ENCODE results near the gene ARHGEF11.

The ARHGEF11 gene

DNA sequence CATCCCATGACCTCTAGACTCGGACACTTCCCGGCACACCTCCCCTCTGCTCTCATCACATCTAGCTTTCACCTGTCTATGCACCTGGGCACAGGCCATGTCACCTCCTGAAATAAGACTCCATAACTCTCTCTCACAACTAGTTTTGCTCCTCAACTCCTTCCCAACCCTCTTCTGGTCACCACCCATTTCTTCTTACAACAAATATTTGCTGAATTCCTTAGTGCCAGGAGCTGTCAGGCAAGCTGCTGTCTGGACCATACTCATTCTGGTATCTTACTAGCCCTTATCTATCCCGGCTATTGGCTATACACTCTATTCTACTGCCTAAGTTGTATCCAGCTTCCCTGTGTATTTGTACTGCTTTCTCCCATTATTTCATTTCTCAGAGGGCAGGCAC is 76.0 kb downstream of the ARHGEF11 start:
- H3K27ac ChIP-seq (ENCODE audit: low read length), result no peak overlapping the region
- no peaks in the 10 kb centered on the region for H3K27me3 ChIP-seq (ENCODE audit: insufficient read depth, low read length)
- H3K4me1 ChIP-seq (ENCODE audit: insufficient read depth, low read length), result peaks cover under 1% of the 10 kb centered on the region
- no peak overlapping the region for H3K9ac ChIP-seq (ENCODE audit: low read depth, low read length)
- H3K9me3 ChIP-seq (ENCODE audit: insufficient read depth, low read depth, low read length), result no peaks in the 10 kb centered on the region
- no peak overlapping the region for H3K4me3 ChIP-seq (ENCODE audit: low read length)
- H3K36me3 ChIP-seq (ENCODE audit: insufficient read depth, low read depth, low read length), result peaks cover 86% of the 10 kb centered on the region

DNA sequence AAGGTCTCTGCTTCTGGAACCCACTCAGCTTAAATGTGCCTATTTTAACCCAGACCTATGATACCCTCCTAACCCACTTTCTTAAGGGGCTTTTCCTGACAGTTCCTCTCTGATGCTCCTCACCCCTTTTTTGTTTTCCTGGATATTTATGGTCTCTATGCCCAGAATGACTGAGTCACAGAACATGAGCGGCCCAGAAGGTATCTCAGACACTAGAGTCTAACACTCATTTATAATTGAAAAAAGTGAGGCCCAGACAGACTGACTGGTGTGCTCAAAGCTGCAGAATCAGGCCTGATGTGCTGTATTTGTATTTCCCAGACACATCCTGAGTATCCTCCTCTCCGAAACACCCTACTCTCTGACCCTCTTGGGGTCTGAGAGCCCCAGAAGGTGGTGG is 81.1 kb downstream of the ARHGEF11 start:
- no peaks in the 10 kb centered on the region for H3K27me3 ChIP-seq (ENCODE audit: insufficient read depth, low read length)
- H3K4me1 ChIP-seq (ENCODE audit: insufficient read depth, low read length), result no peaks in the 10 kb centered on the region
- no peak overlapping the region for H3K9ac ChIP-seq (ENCODE audit: low read depth, low read length)
- H3K36me3 ChIP-seq (ENCODE audit: insufficient read depth, low read depth, low read length), result peaks cover 88% of the 10 kb centered on the region
- no peak overlapping the region for H3K4me3 ChIP-seq (ENCODE audit: low read length)
- no peaks in the 10 kb centered on the region for H3K9me3 ChIP-seq (ENCODE audit: insufficient read depth, low read depth, low read length)
- H3K27ac ChIP-seq (ENCODE audit: low read length), result no peak overlapping the region

DNA sequence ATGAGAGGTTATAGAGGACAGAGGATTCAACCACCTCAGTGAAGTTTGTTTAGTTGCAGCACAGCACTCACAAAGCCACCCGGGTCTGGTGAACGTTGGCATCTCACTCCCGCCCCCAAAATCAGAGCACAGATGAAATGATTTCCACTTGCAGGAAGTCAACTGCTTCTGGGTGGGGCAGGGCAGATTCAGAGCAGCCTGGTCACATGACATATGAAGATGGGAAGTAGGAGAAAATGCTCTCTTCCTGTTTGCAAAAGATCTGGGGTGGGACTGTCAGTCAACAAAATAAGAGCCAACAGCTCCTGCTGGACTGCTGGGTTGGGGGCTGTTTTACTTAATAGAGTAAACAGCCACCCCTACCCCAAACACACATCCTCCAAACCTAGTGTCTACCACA is 81.9 kb downstream of the ARHGEF11 start:
- Histone ChIP-seq H3K4me1 (ENCODE audit: insufficient read depth, low read length) (no peaks in the 10 kb centered on the region), H3K9me3 (ENCODE audit: insufficient read depth, low read depth, low read length) (no peaks in the 10 kb centered on the region), H3K4me3 (ENCODE audit: low read length) (no peak overlapping the region), H3K36me3 (ENCODE audit: insufficient read depth, low read depth, low read length) (peaks cover 88% of the 10 kb centered on the region), H3K27ac (ENCODE audit: low read length) (no peak overlapping the region), H3K9ac (ENCODE audit: low read depth, low read length) (no peak overlapping the region), H3K27me3 (ENCODE audit: insufficient read depth, low read length) (no peaks in the 10 kb centered on the region)

DNA sequence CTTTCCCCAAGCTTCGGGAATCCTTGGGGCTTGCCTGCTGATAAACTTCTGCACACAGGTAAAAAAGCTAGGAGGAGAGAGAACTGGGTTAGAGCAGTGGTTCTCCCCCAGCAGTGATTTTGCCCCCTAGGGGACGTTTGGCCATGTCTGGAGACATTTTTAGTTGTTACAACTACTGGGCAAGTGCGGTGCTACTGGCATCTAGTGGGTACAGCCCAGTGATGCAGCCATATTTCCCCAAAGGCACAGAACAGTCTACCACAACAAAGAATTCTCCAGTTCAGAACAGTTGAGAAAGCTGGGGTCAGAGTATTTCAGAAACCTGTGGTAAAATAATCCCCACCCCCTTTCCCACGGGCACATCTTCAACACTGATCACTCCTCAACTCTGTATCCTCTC is 83.8 kb downstream of the ARHGEF11 start:
- Histone ChIP-seq H3K27ac (ENCODE audit: low read length) (no peak overlapping the region), H3K27me3 (ENCODE audit: insufficient read depth, low read length) (no peaks in the 10 kb centered on the region), H3K4me1 (ENCODE audit: insufficient read depth, low read length) (no peaks in the 10 kb centered on the region), H3K9me3 (ENCODE audit: insufficient read depth, low read depth, low read length) (no peaks in the 10 kb centered on the region), H3K4me3 (ENCODE audit: low read length) (no peak overlapping the region), H3K36me3 (ENCODE audit: insufficient read depth, low read depth, low read length) (peaks cover 88% of the 10 kb centered on the region), H3K9ac (ENCODE audit: low read depth, low read length) (no peak overlapping the region)

DNA sequence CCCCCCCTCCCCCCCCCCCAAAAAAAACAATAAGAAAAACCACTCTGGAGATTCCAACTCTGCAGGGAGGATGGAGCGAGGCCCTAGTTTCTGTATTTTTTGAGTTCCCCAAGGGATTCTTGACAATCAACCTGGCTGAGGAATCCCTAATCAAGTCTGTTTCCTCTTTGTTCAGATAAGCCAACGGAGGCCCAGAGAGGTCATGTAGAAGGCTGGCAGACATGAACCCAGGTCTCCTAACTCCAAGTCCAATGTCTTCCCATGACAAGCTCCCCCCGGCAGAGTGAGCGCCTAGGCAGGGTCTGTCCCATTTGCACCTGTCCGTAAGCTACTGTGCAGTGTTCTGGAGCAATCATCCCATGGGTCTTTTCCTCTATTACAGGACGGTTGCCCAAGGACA is 85.6 kb downstream of the ARHGEF11 start:
- H3K4me3 ChIP-seq (ENCODE audit: low read length), result no peak overlapping the region
- H3K9me3 ChIP-seq (ENCODE audit: insufficient read depth, low read depth, low read length), result no peaks in the 10 kb centered on the region
- no peak overlapping the region for H3K27ac ChIP-seq (ENCODE audit: low read length)
- no peaks in the 10 kb centered on the region for H3K4me1 ChIP-seq (ENCODE audit: insufficient read depth, low read length)
- no peaks in the 10 kb centered on the region for H3K27me3 ChIP-seq (ENCODE audit: insufficient read depth, low read length)
- H3K36me3 ChIP-seq (ENCODE audit: insufficient read depth, low read depth, low read length), result peaks cover 88% of the 10 kb centered on the region
- no peak overlapping the region for H3K9ac ChIP-seq (ENCODE audit: low read depth, low read length)

DNA sequence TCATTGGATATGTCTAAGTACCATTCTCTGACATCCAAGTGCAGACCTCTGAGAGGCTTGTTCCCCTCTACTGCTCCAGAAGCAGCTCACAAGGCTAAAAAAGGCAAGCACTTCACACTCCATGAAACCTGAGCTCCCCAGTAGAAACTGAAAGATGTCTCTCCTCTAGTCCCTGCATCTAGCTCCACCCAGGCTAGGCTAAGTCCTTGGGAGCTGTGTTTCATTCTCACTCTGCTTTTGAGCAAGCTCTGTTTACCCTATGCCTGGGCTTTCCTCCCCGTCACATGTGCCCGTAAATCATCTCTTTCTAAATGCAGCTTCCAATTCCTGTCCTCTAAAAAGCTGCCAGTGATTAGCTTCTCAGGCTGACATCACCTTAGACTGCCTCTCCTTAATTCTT is 86.1 kb downstream of the ARHGEF11 start:
- Histone ChIP-seq H3K36me3 (ENCODE audit: insufficient read depth, low read depth, low read length) (peaks cover 89% of the 10 kb centered on the region), H3K9ac (ENCODE audit: low read depth, low read length) (no peak overlapping the region), H3K9me3 (ENCODE audit: insufficient read depth, low read depth, low read length) (no peaks in the 10 kb centered on the region), H3K4me3 (ENCODE audit: low read length) (no peak overlapping the region), H3K27ac (ENCODE audit: low read length) (no peak overlapping the region), H3K27me3 (ENCODE audit: insufficient read depth, low read length) (no peaks in the 10 kb centered on the region), H3K4me1 (ENCODE audit: insufficient read depth, low read length) (no peaks in the 10 kb centered on the region)

DNA sequence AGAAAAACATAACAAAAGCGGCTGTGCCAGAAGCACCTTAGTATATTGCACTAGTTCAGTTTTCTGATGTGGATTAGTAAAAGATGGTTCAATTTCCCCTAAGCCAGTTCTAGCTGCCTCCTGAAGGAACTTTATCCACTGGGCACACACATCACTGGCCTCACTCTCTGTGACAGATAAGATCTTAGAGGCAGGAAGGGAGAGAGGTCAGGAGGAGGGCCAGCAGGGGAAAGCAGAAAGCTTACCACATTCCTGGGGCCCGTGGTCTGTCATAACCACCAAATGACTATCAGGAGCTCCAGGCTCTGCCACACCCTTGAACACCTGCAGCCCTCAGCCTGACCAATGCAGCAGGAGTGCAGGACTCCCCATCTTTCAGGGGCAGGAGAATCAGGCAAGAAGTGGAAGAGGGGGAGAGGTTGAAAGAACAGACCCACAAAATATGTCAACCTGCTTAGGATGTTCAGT is 87.3 kb downstream of the ARHGEF11 start:
- Histone ChIP-seq H3K9me3 (ENCODE audit: insufficient read depth, low read depth, low read length) (no peaks in the 10 kb centered on the region), H3K27me3 (ENCODE audit: insufficient read depth, low read length) (no peaks in the 10 kb centered on the region), H3K4me3 (ENCODE audit: low read length) (no peak overlapping the region), H3K9ac (ENCODE audit: low read depth, low read length) (no peak overlapping the region), H3K36me3 (ENCODE audit: insufficient read depth, low read depth, low read length) (peaks cover 83% of the 10 kb centered on the region), H3K4me1 (ENCODE audit: insufficient read depth, low read length) (no peaks in the 10 kb centered on the region), H3K27ac (ENCODE audit: low read length) (no peak overlapping the region)

DNA sequence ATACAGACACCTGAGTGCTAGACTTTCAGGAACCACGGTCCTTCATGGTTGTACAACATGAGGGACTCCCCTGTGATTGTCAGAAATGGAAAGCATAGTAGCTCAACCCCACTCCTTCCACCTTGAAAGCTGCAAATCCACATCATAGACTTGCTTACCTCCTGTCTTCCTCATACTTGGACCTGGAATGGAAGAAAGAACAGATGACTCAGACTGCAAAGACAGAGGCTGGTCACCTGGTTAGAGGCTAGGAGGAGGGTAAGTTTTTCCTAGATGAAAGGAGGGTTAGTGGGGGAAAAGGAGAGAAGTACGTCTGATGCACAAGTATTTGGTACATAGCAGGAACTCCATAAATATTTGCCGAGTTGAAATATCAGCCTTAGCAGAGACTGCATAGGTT is 87.9 kb downstream of the ARHGEF11 start:
- Histone ChIP-seq H3K4me3 (ENCODE audit: low read length) (no peak overlapping the region), H3K27me3 (ENCODE audit: insufficient read depth, low read length) (no peaks in the 10 kb centered on the region), H3K4me1 (ENCODE audit: insufficient read depth, low read length) (no peaks in the 10 kb centered on the region), H3K9me3 (ENCODE audit: insufficient read depth, low read depth, low read length) (no peaks in the 10 kb centered on the region), H3K36me3 (ENCODE audit: insufficient read depth, low read depth, low read length) (peaks cover 84% of the 10 kb centered on the region), H3K9ac (ENCODE audit: low read depth, low read length) (no peak overlapping the region), H3K27ac (ENCODE audit: low read length) (no peak overlapping the region)

DNA sequence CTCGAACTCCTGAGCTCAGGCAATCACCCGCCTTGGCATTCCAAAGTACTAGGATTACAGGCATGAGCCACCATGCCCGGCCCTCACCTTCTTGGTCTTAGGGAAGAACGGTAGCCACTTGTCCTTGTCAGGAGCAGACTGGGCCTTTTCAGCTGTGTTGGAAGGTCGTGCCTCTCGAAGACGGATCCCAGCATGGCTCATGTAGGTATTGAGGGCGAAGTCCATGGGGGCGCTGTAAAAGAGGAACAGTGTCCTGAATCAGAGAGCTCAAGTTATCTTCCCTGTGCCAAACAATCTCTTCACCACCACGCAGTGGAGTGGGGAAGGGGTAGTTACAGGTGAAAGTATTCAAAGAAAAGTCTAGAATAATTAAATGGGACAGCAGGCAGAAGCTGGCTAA is 89.2 kb downstream of the ARHGEF11 start:
- Histone ChIP-seq H3K9me3 (ENCODE audit: insufficient read depth, low read depth, low read length) (no peaks in the 10 kb centered on the region), H3K27ac (ENCODE audit: low read length) (no peak overlapping the region), H3K36me3 (ENCODE audit: insufficient read depth, low read depth, low read length) (peaks cover 86% of the 10 kb centered on the region), H3K4me3 (ENCODE audit: low read length) (no peak overlapping the region), H3K9ac (ENCODE audit: low read depth, low read length) (no peak overlapping the region), H3K4me1 (ENCODE audit: insufficient read depth, low read length) (no peaks in the 10 kb centered on the region), H3K27me3 (ENCODE audit: insufficient read depth, low read length) (no peaks in the 10 kb centered on the region)

DNA sequence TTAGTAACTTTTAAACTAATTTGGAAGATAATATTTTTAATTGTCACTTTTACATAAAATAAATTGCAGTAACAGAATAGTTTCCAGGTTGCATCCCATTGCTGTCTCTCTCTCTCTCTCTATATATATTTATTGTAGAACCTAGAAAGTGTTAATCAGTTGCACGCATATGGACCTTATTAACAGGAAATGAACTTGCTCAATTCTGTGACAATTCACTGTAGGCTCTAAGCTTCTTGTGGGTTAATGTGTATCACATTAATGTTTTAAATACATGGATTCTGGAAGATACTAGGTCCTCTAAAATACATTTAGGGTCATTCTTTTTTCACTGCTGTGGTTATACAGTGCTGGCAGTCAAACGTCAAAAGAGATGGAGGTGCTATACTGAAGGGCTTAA is 92.0 kb downstream of the ARHGEF11 start:
- Histone ChIP-seq H3K4me1 (ENCODE audit: insufficient read depth, low read length) (no peaks in the 10 kb centered on the region), H3K4me3 (ENCODE audit: low read length) (no peak overlapping the region), H3K27me3 (ENCODE audit: insufficient read depth, low read length) (no peaks in the 10 kb centered on the region), H3K27ac (ENCODE audit: low read length) (no peak overlapping the region), H3K9ac (ENCODE audit: low read depth, low read length) (no peak overlapping the region), H3K36me3 (ENCODE audit: insufficient read depth, low read depth, low read length) (peaks cover 88% of the 10 kb centered on the region), H3K9me3 (ENCODE audit: insufficient read depth, low read depth, low read length) (no peaks in the 10 kb centered on the region)

DNA sequence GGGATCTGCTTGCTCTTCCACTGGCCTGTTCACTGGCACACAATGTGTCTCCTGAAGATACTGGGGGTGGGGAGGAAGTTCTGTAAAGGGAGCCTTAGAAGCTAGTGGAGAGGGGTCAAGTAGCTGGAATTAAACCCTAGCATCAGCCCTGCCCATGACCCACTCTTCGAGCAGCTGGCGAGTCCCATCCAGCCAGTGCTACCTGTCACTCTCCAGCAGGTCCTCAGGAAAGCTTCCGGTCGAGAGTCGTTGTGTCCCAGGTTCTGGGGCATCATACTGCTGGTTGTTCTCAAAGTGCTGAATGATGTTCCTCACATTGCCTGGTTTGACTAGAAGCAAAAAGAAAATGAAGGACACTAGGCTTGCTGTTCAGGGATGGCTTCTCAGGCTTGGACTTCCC is 94.2 kb downstream of the ARHGEF11 start:
- Histone ChIP-seq H3K27me3 (ENCODE audit: insufficient read depth, low read length) (no peaks in the 10 kb centered on the region), H3K27ac (ENCODE audit: low read length) (no peak overlapping the region), H3K36me3 (ENCODE audit: insufficient read depth, low read depth, low read length) (peaks cover 88% of the 10 kb centered on the region), H3K9me3 (ENCODE audit: insufficient read depth, low read depth, low read length) (no peaks in the 10 kb centered on the region), H3K4me3 (ENCODE audit: low read length) (no peak overlapping the region), H3K4me1 (ENCODE audit: insufficient read depth, low read length) (no peaks in the 10 kb centered on the region), H3K9ac (ENCODE audit: low read depth, low read length) (no peak overlapping the region)

DNA sequence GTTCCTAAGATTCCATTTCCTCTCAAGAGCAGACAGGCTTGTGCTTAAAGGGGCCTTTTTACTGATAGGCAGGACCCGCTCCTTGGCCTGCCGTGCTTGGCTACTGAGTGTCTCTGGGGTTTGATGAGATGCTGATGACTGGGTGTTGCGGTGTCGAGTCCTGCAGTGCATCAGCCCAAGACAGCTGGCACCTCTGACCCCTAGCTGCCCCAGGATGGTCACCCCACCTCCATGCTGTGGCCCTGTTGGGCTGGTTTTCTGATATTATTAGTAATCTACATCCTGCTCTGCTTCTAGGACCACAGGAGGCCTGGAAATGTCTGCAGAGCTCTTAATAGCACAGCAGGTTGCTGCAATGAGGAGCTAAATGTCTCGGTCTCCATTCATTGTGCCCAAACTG is 96.4 kb downstream of the ARHGEF11 start:
- no peaks in the 10 kb centered on the region for H3K4me1 ChIP-seq (ENCODE audit: insufficient read depth, low read length)
- no peaks in the 10 kb centered on the region for H3K9me3 ChIP-seq (ENCODE audit: insufficient read depth, low read depth, low read length)
- H3K27me3 ChIP-seq (ENCODE audit: insufficient read depth, low read length), result no peaks in the 10 kb centered on the region
- no peak overlapping the region for H3K4me3 ChIP-seq (ENCODE audit: low read length)
- peaks cover 91% of the 10 kb centered on the region for H3K36me3 ChIP-seq (ENCODE audit: insufficient read depth, low read depth, low read length)
- H3K27ac ChIP-seq (ENCODE audit: low read length), result no peak overlapping the region
- no peak overlapping the region for H3K9ac ChIP-seq (ENCODE audit: low read depth, low read length)

DNA sequence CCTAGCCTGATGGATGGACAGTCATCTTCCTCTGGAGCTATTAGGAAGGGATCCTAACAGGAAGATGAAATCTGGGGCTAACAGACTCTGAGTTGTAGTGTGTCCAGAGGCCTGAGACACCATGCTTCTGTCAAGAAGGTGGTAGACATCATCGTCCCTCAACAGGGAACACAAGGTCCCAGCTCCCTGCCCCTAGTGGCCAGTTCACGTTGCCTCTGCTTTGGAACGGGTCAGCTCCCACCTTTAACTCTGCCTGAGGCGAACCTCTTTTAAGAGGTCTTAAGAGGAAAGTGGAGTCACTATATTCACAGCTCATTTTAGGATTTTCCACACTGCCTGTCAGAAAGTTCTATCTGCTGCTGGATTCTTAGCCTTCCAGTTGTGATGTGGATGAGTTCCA is 96.8 kb downstream of the ARHGEF11 start:
- H3K9ac ChIP-seq (ENCODE audit: low read depth, low read length), result no peak overlapping the region
- no peaks in the 10 kb centered on the region for H3K27me3 ChIP-seq (ENCODE audit: insufficient read depth, low read length)
- peaks cover 95% of the 10 kb centered on the region for H3K36me3 ChIP-seq (ENCODE audit: insufficient read depth, low read depth, low read length)
- H3K4me1 ChIP-seq (ENCODE audit: insufficient read depth, low read length), result no peaks in the 10 kb centered on the region
- no peak overlapping the region for H3K4me3 ChIP-seq (ENCODE audit: low read length)
- no peaks in the 10 kb centered on the region for H3K9me3 ChIP-seq (ENCODE audit: insufficient read depth, low read depth, low read length)
- H3K27ac ChIP-seq (ENCODE audit: low read length), result no peak overlapping the region

Data from iPS-20b (cell line).